MM.1S (cell line): ENCODE measurements around the gene MBL2.

Source experiments
- EZH2 ChIP-seq: fragments of 300-600 bp; sonication (generic); optimal IDR thresholded peaks from 2 replicates; pipeline ENCODE3; 2017; ENCODE audit warnings: low read depth, mild to moderate bottlenecking, antibody characterized with exemption, low read length, mixed read lengths
- EZH2phosphoT487 ChIP-seq: fragments of 300-600 bp; sonication (generic); IDR thresholded peaks from 2 replicates; pipeline ENCODE4 v1.6.1; 2018; ENCODE audit warnings: antibody characterized with exemption, low read length
- TF ChIP-seq, protein P1 (sequence below): fragments of 300-600 bp; sonication (generic); IDR thresholded peaks from 2 replicates; pipeline ENCODE4 v1.5.1; 2016; ENCODE audit warnings: antibody characterized with exemption, low read length, mixed read lengths

DNA sequence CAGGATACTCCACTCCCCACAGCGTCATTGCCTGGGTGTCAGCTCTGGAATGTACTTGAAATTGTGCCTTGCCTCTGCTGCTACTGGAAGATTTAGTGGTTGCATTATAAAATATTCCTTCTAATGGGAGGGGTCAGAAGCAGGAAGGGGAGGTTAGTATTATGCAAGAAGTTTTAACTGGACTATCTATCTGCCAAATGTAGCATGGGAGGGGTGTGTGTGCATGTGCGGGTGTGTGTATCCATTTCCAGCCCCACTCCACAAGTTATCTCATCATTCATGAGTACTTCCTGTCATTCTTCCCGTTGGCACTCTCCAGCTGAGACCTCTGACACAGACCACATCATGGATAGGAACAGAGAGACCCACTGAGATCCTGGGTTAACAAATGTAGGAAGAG lies 13.4 kb downstream of the MBL2 start:
- TF ChIP-seq, protein P1, sequence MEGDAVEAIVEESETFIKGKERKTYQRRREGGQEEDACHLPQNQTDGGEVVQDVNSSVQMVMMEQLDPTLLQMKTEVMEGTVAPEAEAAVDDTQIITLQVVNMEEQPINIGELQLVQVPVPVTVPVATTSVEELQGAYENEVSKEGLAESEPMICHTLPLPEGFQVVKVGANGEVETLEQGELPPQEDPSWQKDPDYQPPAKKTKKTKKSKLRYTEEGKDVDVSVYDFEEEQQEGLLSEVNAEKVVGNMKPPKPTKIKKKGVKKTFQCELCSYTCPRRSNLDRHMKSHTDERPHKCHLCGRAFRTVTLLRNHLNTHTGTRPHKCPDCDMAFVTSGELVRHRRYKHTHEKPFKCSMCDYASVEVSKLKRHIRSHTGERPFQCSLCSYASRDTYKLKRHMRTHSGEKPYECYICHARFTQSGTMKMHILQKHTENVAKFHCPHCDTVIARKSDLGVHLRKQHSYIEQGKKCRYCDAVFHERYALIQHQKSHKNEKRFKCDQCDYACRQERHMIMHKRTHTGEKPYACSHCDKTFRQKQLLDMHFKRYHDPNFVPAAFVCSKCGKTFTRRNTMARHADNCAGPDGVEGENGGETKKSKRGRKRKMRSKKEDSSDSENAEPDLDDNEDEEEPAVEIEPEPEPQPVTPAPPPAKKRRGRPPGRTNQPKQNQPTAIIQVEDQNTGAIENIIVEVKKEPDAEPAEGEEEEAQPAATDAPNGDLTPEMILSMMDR: no peak
- TF ChIP-seq EZH2: no peak
- TF ChIP-seq EZH2phosphoT487: no peak
